NCI-H2196 (cell line): ENCODE measurements around the gene UVSSA.

Source experiments
- DNase-seq: peaks from one replicate; lab custom pipeline; 2025; ENCODE audit not compliant: unreplicated experiment; lab: John Stamatoyannopoulos, UW

Gene UVSSA

GRCh38 chr4:1345903-1346780, 866 bp upstream of the UVSSA start:
- peak; percentile 36 for DNase-seq

GRCh38 chr4:1347410-1347864, 429 bp downstream of the UVSSA start:
- DNase-seq: peak; percentile 49

- DNase-seq: no peak
These were observed 1.1 kb downstream of the UVSSA start for GRCh38 chr4:1348014-1348513.

GRCh38 chr4:1348746-1349145, 1.7 kb downstream of the UVSSA start:
- no peak for DNase-seq

DNA sequence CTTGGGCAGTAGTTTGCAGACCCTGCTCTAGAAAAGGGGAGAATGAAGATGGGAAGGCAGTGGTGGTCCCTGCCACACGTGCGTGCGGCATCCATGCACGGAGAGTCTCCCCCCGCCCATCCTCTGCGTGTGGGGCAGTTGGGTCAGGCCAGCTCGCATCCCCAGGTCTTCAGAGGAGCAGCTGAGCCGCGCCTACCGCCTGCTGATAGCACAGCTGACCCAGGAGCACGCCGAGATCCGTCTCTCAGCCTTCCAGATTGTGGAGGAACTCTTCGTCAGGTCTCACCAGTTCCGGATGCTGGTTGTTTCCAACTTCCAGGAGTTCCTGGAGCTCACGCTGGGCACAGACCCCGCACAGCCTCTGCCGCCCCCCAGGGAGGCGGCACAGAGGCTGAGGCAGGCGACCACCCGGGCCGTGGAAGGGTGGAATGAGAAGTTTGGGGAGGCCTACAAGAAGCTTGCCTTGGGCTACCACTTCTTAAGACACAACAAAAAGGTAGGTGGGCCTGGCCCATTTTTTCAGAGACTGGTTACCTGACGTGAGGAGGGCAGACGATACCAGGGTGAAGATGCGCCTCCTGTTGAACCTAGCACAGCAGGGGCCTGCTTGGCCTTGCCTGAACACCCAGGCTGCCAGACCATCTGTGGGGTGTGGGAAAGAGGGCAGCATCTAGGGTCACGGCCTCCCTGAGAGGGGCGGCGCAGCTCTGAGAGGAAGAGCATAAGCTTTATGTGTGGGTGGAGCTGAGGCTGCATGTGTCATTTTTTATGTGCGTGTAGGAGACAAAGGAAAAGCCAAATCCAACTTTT, 2.6 kb downstream of the UVSSA start:
- no peak for DNase-seq

DNA sequence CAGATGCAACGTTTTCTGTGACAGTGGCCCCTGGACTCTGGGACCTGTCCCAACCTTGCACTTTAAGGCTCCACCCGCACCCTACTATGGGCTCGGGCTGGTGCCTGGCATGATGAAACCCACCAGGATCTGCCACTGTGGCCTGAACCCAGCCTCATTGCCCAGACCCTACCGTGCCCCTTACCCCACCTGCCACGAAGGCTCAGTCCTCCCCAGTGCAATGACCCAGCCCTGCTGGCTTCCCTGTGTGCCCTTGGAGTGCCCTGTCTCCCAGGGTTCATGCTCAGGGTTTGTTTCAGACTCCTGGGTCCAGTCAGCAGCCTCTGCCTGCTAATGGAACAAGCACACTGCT, 3.1 kb downstream of the UVSSA start:
- DNase-seq: no peak

GRCh38 chr4:1351854-1352566, 5.0 kb downstream of the UVSSA start:
- peak; percentile 90 for DNase-seq

DNA sequence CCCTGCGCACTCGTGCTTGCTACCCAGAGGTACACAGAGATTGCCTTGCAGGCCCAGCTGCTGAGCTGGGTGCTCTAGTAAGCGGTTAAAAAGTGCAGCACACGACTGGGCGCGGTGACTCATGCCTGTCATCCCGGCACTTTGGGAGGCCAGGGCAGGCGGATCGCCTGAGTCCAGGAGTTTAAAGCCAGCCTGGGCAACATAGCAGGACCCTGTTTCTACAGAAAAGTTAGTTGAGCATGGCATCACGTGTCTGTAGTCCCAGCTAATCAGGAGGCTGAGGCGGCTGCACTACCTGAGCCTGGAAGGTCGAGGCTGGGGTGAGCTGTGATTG, 5.5 kb downstream of the UVSSA start:
- no peak for DNase-seq

DNA sequence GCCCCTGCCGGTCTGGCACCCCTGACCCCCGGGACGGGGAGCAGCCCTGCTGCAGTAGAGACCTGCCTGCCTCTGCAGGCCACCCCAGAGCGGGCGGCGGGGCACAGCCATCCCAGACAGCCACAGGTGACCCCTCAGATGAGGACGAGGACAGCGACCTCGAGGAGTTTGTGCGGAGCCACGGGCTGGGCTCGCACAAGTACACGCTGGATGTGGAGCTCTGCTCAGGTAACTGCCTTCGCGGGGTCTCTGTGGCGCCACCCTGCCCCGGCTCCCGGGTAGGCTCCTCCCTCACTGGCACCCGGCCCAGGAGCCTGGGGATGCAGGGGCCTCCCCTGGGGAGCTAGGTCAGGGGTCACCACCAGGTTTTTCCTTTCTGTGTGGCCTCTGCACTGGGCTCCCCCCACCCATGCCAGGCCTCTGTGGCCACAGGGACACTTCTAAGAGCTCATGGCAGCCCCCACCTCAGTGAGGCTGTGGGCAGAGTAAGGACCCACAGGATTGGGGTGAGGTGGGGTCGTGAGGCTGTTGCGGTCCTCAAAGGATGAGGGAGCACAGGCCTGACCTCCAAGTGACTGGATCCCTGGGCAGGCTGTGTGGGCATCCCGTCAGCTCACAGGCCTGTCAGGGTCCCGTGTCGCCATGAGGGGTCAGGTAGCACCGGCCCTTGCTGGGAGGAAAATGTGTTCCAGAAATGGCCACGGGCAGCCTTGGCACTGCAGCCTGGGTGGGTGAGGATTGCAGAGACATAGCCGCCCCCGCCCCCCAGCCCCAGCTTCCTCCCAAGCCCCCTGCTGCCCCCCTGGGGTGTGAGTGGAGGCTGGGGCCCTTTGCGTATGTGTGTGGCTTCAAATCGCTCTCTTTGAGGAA, 6.4 kb downstream of the UVSSA start:
- DNase-seq: no peak

DNA sequence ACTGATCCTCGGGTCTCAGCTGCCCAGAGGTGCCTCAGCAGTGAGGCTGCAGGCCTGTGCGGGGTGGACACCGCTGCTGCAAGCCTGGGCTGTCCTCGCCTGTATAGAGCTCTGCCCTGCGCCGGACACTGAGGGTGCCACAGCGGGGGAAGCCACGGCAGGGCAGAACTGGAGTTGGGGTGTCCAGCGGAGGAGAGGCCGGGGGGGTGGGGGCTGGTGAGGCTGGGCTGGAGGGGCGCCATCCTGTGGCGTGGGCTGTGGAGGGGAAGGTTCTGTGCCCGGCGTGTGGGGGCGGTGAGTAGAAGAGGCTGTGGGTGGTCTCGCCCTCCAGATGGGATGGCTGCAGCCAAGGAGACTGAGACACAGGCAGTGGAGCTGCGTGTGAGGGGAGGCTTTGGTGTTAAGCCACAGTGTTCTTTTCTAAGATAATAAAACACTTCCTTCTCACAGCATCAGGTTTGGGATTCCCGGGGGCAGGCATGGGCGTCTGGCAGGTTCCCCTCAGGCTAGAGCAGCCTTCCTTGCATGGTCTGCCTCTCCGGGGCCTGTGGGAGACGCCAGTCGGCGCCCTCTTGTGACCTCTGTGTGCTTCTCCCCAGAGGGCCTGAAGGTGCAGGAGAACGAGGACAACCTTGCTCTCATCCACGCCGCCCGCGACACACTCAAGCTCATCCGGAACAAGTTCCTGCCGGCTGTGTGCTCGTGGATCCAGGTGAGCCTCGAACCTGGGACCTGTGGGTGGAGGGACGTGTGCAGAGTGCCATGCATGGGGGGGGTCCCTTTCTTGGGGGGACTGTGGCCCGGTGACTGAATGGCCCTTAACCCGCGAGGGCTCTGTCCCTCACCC, 7.4 kb downstream of the UVSSA start:
- no peak for DNase-seq

DNA sequence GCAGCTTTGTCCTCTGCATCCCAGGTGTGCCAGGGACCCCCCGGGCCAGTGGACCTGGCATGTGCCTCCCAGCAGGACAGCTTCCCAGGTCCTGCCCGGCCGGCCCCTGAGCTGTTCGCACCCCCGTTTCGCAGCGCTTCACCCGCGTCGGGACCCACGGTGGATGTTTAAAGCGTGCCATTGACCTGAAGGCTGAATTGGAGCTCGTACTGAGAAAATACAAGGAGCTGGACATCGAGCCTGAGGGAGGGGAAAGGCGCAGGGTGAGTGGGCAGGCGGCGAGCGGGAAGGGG, 7.9 kb downstream of the UVSSA start:
- DNase-seq: no peak

- no peak for DNase-seq
These were observed 8.4 kb downstream of the UVSSA start for GRCh38 chr4:1355378-1355777.

GRCh38 chr4:1356181-1356998, 9.4 kb downstream of the UVSSA start:
- DNase-seq: peak; percentile 63

GRCh38 chr4:1357356-1358248, 10.6 kb downstream of the UVSSA start:
- no peak for DNase-seq

GRCh38 chr4:1358421-1359143, 11.6 kb downstream of the UVSSA start:
- no peak for DNase-seq

DNA sequence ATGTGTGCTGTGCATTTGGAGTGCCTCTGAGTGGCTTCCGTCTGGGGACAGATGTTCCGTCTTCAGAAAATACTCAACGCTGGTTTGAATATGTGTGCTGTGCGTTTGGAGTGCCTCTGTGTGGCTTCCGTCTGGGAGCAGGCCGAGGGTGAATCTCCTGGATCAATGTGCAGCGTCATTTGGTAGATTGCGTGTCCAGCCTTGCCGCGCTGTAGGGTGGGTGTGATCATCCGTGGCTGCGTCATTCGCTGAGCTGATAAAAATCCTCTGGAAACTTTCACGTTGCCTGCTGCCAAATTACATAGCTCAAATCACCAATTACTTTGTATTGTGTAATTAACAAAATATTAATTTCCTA, 12.1 kb downstream of the UVSSA start:
- no peak for DNase-seq

DNA sequence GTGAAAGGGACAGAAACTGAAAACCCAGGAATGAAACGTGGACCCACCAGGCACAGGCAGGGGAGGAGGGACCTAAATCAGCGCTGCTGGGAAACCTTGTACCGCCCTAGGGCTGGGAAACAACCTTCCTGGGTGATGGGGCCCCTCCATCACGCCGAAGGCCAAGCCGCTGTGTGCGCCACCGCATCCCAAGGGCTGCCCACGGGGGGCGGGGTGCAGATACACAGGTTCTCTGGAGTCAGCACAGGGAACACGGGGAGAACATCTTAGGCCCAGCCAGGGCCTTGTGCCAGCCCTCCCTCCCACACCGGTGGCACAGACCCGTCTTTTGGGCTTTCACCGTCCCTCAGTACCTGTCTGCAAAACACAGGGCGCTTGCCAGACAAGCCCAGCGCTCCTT, 13.0 kb downstream of the UVSSA start:
- no peak for DNase-seq
